GM18858 (cell line): Measurements from ENCODE around the gene CACHD1.
"Not testable (repeated sequence)": the region's sequence is repeated elsewhere in the genome, so short reads cannot be mapped to it uniquely, and the experiment has no call there.

Source experiments
- ATAC-seq: cut with Tn5 transposase; IDR thresholded peaks from one replicate; pipeline ENCODE4 v1.9.1; 2021; ENCODE audit not compliant: unreplicated experiment

The CACHD1 gene

DNA sequence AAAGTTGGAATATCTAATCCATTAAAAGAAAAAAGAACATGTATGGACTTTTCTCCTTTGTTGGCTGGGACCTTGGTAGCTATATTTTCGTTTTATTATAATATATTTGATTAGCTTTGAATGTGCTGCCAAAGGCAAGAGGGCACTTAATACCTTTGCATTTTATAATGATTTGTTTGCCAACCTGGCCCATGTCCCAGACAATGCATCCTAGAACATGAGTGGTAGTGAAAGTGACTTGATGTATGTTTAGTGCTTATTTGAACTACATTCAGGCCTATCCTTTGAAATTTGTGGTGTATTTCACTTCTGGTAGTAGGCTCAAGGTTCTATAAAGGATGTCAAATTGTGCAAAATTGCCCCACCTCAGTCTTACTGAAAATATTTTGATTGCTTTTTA is 25.9 kb downstream of the CACHD1 start:
- ATAC-seq: no peak

DNA sequence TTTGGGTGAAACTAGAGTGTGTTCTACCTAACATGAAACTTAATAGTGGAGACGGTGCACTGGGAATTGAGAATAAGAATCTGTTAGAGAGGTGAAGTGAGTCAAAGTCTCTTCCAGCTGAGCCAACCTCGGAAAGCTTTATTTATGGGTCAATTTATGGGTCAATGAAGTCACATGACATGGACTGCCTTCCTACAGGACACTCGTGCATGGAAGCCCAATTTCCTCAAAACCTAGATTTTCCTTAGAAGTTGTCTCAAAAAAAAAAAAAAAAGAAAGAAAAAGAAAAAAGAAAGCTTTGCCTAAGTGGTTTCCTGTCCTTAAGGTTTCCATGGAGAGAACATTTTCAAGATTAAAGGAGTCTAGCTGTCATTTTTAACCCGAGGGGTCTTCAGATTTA is 26.7 kb downstream of the CACHD1 start:
- no peak for ATAC-seq

DNA sequence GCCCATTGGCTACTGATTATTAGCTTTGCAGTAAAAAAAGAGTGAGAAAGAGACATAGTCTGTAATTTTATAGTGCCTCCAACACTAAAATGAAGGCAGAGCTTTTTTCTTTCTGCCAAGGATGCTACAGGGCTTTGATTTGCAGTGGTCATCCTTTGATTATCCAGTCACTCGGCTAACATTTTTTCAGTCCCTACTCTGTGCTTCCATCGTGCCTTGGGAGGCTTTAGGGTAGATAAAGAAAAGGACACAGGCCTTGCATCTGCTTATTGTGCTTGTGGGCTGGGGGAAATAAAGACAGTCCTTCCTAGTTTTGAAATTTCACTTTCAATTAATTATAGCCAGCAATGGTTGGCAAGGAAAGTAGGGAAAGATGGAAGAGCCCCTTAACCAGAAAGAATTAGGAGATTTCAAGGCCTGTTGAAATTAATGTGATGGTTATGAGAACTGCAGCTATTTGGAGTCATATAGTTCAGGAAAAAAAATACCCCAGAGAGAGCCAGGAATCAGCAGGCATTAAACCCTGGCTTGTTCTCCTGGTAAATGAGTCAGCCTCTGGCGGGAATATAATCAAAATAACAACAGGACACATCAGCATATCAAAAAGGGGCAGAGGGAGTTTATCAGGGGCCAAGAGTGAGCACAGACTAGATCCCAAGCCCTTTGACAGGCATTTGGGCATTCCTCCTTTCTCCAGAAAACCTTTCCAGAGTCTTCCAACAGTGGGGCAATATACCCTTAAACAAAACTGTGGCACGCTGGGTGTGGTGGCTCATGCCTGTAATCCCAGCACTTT is 27.4 kb downstream of the CACHD1 start:
- no peak for ATAC-seq

DNA sequence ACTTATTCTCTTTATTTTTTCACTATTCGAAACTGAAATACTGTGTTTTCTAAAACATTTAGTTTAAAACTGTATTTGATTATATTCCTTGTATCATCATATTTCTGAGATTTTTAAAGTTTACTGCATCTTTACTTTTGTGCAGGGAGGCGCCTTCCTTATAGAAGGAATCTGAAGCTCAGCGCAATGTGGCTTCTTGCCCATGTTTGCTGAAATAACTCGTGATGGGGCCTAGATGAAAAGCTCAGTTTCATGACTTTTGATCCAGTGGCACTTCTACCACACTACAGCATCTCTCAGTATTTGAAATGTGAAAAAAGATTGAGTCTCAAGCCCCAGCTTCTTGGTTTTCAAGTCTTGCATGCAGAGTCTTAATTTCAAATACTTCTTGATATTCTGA is 28.4 kb downstream of the CACHD1 start:
- no peak for ATAC-seq

DNA sequence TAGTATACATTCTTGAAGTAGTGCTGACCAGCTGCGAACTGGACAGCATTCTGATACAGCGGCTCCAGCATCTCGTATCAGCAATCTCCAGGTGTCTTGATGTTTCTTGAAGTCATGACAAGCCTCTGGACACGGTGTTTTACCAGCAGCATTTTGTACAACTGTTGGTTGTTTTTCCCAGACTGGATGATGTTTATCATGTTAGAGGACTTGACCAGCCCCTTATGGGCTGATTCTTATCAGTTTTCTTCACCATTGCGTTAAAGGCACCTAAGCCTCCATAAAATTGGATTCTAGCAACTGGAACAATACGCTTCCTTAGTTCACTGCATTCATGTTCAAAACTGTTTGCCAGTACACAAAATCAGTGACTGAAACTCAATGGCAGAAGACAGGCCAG is 29.1 kb downstream of the CACHD1 start:
- no peak for ATAC-seq

DNA sequence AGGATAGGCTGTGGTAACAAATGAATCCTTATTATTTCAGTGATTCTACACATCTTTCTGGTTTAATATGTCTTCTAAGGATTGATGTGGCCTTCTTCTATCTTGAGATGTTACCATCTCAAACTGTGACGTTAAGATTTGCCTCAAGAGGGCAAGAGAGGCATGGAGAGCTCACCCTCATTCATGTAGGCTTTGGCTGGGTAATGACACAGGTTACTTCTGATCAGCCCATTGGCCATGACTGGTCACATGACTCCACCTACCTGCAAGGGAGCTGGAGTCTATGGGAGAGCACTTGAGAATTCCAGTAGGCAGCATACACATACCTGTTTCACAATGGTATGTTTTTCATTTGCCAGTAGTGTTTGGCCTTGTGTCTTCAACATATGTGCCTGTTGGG is 30.0 kb downstream of the CACHD1 start:
- ATAC-seq: no peak

DNA sequence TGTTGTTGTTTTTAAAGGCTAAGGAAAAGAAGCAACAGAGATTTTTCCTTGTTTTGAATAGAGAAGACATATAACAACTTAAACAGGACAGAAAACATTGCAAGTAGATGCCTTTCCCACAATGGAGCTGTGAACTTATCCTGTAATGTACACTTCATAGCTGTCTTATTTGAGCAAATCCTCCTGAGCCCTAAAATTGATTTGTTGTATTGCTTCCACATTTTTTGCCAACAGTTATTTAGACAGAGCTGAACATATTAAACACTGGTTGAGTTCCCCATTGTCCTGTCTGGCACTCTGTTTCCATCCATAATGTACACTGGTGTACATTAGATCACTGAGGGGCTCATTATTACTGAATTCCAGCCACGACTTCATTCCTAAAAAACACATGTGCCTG is 32.2 kb downstream of the CACHD1 start:
- ATAC-seq: no peak

DNA sequence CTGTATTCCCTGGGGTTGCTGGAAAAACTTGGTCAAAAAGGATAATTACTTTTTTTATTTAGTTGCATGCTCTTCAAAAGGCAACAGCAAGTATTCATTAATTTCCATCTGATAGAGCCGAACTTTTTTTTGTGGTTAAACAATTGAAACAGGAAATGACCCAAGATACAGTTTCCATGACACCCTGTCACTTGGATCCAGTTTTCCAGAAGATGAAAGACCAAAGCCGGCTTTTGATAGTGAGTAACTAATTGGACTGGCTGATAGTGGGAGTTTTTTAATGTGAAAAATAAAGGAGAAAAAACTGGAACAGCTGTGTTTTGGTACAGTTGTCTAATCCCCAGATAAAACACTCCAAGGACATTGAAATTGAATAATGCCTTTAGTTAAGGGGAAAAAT is 33.0 kb downstream of the CACHD1 start:
- ATAC-seq: no peak

DNA sequence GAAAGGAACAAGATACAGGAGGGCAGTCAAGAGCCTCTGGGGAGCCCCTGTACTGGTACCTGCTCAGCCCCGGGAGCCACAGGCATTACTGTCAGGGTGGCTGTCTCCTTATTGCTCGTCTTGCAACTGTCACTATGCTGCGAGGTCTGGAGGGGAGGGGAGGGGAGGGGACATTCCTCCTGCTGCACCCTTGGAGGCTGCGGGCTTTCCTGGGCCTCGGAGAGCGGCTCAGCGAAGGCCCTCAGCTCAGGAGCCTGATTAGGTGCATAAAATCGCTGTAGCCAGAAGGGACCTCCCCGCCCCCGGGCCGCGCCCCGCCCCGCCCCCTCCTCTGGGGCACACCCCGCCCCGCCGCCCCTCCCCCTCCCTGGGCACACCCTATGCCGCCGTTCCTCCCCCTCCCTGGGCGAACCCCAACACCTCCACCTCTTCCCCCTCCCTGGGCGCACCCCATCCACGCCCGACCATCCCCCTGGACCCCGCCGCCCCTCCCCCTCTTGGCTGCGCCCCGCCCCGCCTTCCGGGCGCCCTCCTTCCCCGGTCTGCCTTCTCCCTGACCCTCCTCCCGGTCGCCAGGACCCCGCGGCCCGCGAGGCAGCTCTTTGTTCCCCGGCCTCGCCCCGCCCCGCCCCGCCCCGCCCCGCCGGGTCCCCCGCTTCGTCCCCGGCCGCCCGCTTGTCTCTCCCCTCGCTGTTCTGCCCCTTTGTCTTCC is 35.5 kb downstream of the CACHD1 start:
- ATAC-seq: no peak

DNA sequence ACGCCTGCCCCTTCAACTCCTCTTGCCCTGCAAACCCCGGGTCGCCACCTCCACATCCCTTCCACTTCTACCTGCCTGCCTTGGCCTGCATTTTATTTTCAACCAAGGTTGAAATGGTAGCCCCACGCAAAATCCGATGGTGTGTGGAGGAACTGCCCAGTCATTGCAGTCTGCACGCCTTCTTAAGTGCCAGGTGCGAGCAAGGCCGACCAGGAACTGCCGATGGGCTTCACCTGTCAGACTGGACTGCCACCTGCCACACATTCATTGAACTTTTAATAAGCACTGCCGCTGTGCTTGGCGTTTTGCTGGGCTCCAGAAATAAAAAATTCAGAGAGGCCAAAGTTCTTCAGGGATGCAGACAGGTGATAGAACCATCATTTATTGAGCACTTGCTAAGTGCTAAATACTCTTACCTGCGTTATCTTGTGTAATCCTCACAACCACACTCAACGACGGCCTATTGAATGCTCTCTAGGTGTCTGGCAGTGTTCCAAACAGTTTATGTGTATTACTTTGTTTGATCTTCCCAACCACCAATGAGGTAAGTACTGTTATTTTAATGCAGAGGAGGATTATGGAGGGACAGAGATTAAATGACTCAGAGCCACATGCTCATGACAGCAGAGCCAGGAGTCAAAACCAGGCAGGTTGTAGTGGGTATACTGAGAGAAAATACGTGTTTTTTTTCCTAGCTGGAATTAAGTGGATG is 36.2 kb downstream of the CACHD1 start:
- ATAC-seq: no peak

DNA sequence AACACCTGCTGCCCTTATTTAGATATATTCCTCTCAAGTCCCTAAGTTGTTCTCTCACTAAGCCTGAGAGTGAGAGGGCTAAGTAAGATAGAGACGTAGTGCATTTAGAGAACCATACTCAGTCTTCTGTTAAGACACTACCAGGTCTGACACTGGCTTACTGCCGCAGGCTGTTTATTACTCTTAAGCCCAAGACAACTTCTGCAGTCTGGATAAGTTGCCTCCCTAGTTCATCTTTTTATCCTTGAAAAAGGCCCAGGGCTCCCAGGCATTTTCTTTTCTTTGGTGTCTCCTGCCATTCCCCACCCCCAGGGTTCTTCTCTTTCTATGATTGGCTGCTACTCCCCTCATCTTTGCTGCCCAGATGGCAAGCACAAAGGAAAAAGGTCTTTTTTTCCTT is 38.7 kb downstream of the CACHD1 start:
- ATAC-seq: no peak

DNA sequence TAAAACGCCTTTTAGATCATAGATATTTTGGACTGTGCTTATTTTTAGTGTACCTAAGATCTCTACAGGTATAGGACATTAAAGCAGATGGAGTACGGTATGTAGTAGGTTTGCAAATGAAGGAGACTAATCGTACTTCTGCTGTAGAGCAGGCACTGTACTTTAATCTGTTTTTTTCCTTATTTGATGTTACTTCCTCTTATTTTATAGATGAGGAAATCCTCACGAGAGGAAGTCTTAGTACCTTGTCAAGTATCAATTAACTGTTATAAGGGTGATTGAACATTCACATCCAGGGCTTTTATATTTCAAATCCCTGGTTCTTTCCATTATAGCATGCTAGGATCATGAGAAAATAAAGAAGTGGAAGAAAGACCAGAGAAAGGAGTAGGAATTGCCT is 41.1 kb downstream of the CACHD1 start:
- no peak for ATAC-seq

DNA sequence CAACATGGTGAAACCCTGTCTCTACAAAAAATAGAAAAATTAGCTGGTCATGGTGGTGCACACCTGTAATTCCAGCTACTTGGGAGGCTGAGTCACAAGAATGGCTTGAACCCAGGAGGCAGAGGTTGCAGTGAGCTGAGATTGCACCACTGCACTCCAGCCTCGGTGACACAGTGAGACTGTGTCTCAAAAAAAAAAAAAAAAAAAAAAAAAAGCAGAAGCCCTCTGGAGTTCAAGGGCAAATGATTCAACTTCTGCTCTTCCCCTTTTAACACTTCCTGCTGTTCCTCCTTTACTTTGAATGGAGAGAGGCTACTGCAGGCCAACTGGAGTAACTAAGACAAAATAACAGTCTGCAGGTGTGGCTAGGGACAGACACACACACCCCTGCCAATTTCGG is 42.3 kb downstream of the CACHD1 start:
- not testable (repeated sequence) for ATAC-seq

DNA sequence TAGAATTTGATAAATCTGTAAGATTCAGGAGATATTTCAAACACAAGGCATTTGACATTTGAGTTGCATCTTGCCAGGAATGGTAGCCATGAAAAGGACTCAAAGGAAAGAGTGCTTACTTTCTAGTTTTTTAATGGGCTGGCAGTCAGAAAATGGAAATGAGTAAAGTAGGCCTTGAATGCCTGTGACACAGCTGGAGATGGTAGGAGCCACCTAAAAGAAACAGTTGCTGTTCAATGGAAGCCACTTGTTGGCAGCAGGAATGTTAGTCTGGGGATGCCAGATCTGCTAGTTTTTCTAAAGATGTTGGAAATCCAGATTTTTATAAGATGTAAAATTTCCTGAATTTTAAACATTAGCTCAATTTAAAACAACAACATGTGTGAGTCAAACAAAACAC is 43.6 kb downstream of the CACHD1 start:
- ATAC-seq: no peak

DNA sequence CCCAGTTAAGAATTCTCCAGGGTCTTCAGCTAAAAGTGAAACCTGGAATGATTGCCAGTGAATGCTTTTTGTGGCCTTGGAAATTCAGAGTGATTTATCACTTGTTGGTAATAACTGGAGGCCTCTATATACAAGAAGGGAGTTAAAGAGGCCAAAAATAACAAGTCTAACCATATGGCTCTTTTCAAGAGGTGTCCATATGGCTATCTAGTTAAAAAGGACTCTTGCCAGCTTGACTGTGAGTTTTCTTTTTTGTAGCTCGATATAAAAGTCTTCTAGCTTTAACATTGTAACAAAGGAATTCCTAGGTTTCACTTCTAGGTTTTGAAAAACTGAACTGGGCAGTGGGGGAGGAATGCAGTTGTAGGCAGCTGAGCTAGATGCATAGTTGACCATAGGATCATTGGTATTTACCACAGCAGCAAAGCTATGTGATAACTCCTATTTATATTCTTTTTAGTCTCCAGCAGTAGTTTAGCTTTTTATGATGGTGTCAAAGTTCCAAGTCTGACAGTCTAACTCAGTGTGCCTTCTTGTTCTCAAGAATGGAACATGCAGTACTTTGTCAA is 44.4 kb downstream of the CACHD1 start:
- ATAC-seq: no peak

DNA sequence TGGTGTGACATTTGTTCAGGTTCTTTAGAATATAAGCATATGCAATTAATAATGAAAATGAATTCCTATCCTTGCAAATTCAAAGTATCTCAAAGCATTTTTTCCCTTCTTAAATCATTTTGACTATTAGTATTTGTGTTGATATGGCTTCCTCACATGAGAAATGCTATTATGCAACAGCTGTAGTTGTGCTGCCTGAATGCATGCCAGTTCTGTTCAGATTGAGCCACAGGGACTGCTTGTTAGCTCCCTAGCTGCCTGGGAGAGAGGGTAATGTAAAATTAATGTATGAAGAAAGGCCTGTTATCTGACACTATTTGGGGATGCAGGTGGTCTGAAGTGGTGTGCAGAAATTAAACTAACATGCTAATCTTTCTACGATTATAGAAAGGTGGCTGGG is 45.5 kb downstream of the CACHD1 start:
- no peak for ATAC-seq

DNA sequence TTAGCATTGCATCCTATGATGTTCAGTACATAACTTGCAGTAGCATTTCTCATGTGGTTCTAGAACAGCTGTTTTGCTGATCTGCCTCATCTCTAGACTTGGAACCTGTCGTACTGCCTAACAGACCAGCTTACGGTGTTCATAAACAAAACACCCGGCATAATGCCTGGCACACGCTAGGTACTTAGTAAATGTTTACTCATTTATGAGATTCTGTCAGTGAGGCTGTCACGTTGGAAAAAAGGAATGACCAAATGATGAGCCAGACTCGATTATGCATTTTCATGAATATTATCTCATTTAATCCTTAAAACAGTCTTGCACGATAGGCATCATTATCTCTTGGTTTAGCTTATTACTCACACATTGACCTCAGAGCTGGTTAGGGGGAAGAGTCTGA is 46.4 kb downstream of the CACHD1 start:
- no peak for ATAC-seq

DNA sequence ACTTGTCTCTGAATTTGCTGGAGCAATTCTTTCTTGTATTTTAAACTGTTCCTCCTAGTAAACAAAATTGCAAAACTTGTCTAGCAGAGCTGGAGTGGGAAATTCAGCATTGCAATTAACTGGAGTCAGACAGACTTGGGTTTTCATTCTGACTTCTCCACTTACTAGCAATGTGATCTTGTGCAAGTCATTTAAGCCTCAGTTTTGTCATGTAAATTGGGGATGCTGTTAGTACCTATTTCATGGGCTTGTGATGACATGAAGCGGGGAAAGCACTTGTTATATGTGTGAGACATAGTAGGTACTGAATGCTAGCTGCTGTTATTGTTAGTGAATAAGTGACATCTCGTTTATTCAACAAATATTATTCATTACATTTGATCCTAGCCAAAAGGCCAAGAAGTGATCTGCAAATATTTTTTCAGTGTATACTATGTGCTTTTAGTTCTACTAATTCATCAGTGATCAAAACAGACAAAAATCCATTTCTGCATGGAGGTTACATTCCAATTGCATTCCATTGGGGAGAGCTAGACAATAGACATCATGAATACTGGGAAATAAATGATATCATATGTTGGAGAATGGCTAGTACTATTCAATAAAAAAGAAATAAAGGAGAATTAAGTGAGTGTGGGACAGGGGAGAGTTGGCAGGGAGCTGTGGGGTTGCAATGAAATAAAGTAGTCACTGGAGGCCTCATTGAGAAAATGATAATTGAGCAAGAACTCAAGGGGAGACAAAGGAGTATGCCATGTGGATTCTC is 47.1 kb downstream of the CACHD1 start:
- no peak for ATAC-seq

DNA sequence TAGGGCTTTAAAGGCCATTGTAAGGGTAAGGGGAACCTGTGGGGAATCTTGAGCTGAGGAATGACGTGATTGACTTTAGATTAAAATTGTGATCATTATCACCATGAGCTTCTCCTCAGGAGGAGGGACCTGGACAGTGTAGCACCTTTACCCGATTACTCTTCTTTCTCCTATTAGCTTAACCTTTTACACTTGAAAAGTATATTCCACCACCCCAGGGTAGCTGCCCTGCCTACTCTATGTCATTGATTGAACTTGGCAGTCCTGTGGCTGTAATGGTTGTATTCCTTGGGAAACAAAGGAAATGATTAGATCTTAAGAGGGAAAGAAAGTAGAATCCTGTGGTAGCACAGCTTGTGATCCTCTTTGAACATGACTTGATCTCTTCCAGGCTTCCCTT is 47.7 kb downstream of the CACHD1 start:
- ATAC-seq: no peak

DNA sequence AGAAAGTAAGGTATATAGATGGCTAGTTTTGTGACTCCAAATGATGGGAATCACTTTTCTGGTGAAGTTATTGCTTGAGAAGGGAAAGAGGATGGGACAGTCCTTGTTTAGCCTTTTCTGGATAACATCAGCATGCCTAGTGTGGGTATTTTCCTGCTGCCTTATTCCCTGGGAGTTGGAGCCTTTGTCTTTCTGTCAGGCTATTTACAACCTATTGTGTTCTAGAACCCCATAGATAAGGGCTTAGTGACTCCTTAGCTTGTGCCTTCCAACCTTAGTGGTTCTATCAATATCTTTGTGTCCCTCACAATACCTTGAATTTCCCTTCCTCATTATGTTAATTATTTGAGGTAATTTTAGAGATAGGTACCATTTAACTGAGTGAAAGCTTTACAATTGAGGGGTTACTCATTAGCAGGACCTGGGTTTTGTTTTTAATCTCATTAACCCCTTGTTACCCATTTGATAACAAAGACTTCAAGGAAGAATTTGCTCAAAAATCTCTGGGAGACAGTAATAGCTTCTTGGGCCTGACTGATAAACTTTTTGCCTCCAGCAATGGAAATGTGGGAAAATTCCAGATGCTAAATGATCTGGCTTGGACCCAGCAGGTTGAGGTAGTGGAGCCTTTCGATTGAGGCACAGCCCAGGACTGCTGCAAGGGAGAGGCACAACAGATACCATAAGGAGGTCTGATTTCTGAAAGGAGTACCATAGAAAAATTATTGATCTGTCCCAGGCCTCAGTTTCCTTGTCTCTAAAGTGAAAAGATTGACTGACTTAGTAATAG is 49.0 kb downstream of the CACHD1 start:
- no peak for ATAC-seq
